Measurements from ENCODE around the gene NLK. TPM values are rescaled to one million over a fixed set of nuclear protein-coding genes. Genes with fewer than 3 reads are reported as not detected.

The NLK gene
- total and polyA plus RNA-seq, 12 donors = 5.2 to 27.3 (median 20.7) TPM

DNA sequence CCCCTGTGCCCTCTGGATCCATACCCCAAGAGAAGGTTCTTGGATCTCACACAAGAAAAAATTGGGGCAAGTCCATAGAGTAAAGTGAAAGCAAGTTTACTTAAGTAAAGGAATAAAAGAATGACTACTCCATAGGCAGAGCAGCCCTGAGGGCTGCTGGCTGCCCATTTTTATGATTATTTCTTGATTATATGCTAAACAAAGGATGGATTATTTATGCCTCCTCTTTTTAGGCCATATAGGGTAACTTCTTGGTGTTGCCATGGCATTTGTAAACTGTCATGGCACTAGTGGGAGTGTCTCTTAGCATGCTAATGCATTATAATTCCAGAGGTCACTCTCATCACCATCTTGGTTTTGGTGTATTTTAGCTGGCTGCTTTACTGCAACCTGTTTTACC lies 70.8 kb downstream of the NLK start:
- Histone ChIP-seq H3K9me3 (peaks cover 0 to 13% (median 0%) of the 10 kb centered on the region in 11 donors), H3K36me3 (no peaks in the 10 kb centered on the region), H3K27ac (peak overlapping the region in 5 of 10 donors; percentile 16 to 61 (median 39)), H3K4me3 (no peak overlapping the region), H3K4me1 (peaks cover 2 to 38% (median 26%) of the 10 kb centered on the region in 9 donors), H3K27me3 (no peaks in the 10 kb centered on the region)
- intact Hi-C loops (cut with DNase I) = loop anchor here in 3 of 10 donors (5.0 to 10.0 kb wide), 3 partner anchors 66 to 128 kb away; partner anchors contain the start of gene NLK (in 1 of the 3)
- ATAC-seq = no peak
- no peak for DNase-seq
- TF ChIP-seq, protein P1, sequence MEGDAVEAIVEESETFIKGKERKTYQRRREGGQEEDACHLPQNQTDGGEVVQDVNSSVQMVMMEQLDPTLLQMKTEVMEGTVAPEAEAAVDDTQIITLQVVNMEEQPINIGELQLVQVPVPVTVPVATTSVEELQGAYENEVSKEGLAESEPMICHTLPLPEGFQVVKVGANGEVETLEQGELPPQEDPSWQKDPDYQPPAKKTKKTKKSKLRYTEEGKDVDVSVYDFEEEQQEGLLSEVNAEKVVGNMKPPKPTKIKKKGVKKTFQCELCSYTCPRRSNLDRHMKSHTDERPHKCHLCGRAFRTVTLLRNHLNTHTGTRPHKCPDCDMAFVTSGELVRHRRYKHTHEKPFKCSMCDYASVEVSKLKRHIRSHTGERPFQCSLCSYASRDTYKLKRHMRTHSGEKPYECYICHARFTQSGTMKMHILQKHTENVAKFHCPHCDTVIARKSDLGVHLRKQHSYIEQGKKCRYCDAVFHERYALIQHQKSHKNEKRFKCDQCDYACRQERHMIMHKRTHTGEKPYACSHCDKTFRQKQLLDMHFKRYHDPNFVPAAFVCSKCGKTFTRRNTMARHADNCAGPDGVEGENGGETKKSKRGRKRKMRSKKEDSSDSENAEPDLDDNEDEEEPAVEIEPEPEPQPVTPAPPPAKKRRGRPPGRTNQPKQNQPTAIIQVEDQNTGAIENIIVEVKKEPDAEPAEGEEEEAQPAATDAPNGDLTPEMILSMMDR (IDR thresholded peaks at IDR 0.05) = no peak

DNA sequence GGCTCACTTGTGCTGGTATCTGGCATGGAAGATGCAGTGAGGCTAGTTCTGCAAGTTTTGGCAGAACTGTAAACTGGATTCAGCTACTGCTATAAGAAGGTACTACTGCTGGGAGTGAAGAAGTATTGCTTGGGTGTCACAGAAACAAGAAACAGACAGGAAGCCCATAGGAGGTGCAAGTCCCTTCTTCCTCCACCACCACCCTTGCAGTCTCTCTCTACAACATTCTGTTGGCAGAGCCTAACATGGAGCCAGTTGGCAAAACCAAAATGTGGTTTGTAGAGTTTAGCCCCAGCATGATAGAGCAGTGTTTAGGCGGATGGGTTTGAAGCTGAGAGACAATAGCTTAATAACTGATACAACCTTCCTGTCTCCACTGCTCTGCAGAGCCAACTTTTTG lies 72.6 kb downstream of the NLK start:
- Histone ChIP-seq H3K27ac (no peak overlapping the region), H3K4me1 (peaks cover 2 to 55% (median 41%) of the 10 kb centered on the region in 9 donors), H3K36me3 (no peaks in the 10 kb centered on the region), H3K9me3 (peaks cover 0 to 8% (median 0%) of the 10 kb centered on the region in 11 donors), H3K27me3 (no peaks in the 10 kb centered on the region), H3K4me3 (no peak overlapping the region)
- TF ChIP-seq, protein P1 (IDR thresholded peaks at IDR 0.05) = no peak
- ATAC-seq (no peak), DNase-seq (no peak)
- WGBS, 2 donors = 100% methylated on average over 1 of the region's 1 CpG
- intact Hi-C loops (cut with DNase I) = loop anchor here in 3 of 10 donors (5.0 to 10.0 kb wide), 3 partner anchors 70 to 130 kb away; partner anchors contain the start of gene NLK (in 2 of the 3)

DNA sequence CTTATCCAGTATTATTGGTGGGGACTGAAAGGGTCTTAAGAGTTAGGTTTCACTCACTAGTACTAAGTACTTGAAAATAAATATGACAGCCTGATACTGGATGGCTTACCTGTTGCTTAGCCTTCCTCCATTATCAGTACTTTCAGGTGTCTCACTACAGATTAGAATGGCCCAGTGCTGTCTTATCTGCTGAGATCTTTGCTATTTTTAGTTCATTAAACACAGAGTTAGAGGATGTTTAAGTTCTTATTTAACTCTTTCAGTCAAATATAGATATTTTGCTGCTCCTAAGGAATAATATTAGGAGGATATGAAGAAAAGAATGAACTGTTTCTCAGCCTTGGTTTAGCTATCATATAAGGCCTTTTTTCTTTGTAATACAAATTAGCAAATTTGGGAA lies 74.8 kb downstream of the NLK start:
- H3K36me3 ChIP-seq = peaks cover 0 to under 1% (median 0%) of the 10 kb centered on the region in 9 donors
- ATAC-seq (no peak), DNase-seq (no peak)
- H3K9me3 ChIP-seq = no peaks in the 10 kb centered on the region
- H3K27me3 ChIP-seq = no peaks in the 10 kb centered on the region
- H3K27ac ChIP-seq = no peak overlapping the region
- no peak overlapping the region for H3K4me3 ChIP-seq
- TF ChIP-seq, protein P1 (IDR thresholded peaks at IDR 0.05) = no peak
- peaks cover 1 to 55% (median 39%) of the 10 kb centered on the region in 9 donors for H3K4me1 ChIP-seq
- intact Hi-C loops (cut with DNase I) = loop anchor here in 3 of 10 donors (5.0 to 10.0 kb wide), 3 partner anchors 73 to 133 kb away; partner anchors contain the start of gene NLK (in 2 of the 3)

DNA sequence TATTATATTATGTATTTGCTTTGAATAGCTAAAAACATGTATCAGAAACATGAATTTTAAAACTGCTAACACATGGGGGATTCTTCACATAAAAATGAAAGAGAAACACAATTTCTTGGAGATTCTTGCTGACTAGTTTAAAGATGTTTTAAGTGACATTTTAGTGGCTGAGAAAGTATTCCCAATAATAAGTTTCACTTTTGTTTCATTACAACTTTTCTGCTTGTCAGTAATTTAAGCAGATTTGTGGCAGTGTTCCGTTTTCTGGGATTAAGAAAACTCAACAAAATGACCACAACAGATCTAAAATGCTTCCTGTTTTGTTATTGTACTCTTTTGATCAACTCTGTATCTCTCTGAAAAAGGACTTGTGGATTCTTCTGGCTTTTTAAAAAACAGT lies 75.9 kb downstream of the NLK start:
- Histone ChIP-seq H3K9me3 (no peaks in the 10 kb centered on the region), H3K27ac (peak overlapping the region in 3 of 10 donors; percentile 50 to 77 (median 56)), H3K36me3 (peaks cover 0 to 11% (median 0%) of the 10 kb centered on the region in 9 donors), H3K27me3 (no peaks in the 10 kb centered on the region), H3K4me1 (peaks cover 0 to 44% (median 29%) of the 10 kb centered on the region in 9 donors), H3K4me3 (peak overlapping the region in 5 of 10 donors; percentile 1 to 28 (median 1))
- DNase-seq = no peak
- intact Hi-C loops (cut with DNase I) = loop anchor here in 3 of 10 donors (5.0 to 10.0 kb wide), 3 partner anchors 74 to 134 kb away; partner anchors contain the start of gene NLK (in 2 of the 3)
- ATAC-seq = no peak
- TF ChIP-seq, protein P1 (IDR thresholded peaks at IDR 0.05) = no peak
- WGBS, 2 donors = 46 to 60% methylated on average over 1 of the region's 1 CpG
